Activated T-cell treated with anti-CD3 and anti-CD28 coated beads, Interleukin-2, amount 50 U/mL, for 72 hours (primary cell): ENCODE results near the gene COX10. TPM values are rescaled to one million over a fixed set of nuclear protein-coding genes. Genes with fewer than 3 reads are reported as not detected.

Experiments
- ATAC-seq, 2 donors: fragments of 150-1000 bp; cut with Tn5 transposase; replicated peaks in 1 of 2; 2 replicates each; pipeline ENCODE4 v1.10.0; 2021; ENCODE audit warnings: moderate library complexity in 2 of 2, mild to moderate bottlenecking in 1 of 2
- DNase-seq, 2 donors: peaks; one replicate each; pipeline ENCODE4 v3.0.0; 2021 to 2022; ENCODE audit warnings: mixed read lengths in 1 of 2
- H3K27ac Mint-ChIP-seq: one replicate; pipeline ENCODE4 v1.8.0; 2022; ENCODE audit warnings: mild to moderate bottlenecking, moderate library complexity, mixed read lengths
- H3K27me3 Mint-ChIP-seq: one replicate; pipeline ENCODE4 v1.8.0; 2022; ENCODE audit warnings: low read depth, mixed read lengths
- H3K36me3 Mint-ChIP-seq, 2 donors: one replicate each; pipeline ENCODE4 v1.8.0; 2022; ENCODE audit warnings: mixed read lengths in 2 of 2, mild to moderate bottlenecking in 1 of 2; ENCODE audit not compliant: insufficient read depth in 2 of 2
- H3K4me1 Mint-ChIP-seq: one replicate; pipeline ENCODE4 v1.8.0; 2022; ENCODE audit warnings: low read depth, mixed read lengths
- H3K4me3 Mint-ChIP-seq, 2 donors: one replicate each; pipeline ENCODE4 v1.8.0; 2022; ENCODE audit warnings: mild to moderate bottlenecking in 2 of 2, mixed read lengths in 2 of 2, moderate library complexity in 2 of 2
- H3K9me3 Mint-ChIP-seq, 2 donors: one replicate each; pipeline ENCODE4 v1.8.0; 2022; ENCODE audit warnings: mixed read lengths in 2 of 2
- total RNA-seq, 2 donors: library from RNA; stranded (reverse); gene quantifications; one replicate each; pipeline ENCODE4 v1.2.3, GENCODE V29; 2022

COX10 gene
- total RNA-seq, 2 donors from 2014 or later = 30.7 to 31.5 TPM

GRCh38 chr17:14113137-14113536 is 43.8 kb downstream of the COX10 start:
- DNase-seq (no peak), ATAC-seq (no peak)
- Mint-ChIP-seq H3K36me3 (peaks cover 5 to 20% of the 10 kb centered on the region in 2 donors), H3K4me3 (no peak overlapping the region), H3K9me3 (no peaks in the 10 kb centered on the region), H3K27ac (no peak overlapping the region), H3K4me1 (peaks cover 63% of the 10 kb centered on the region), H3K27me3 (no peaks in the 10 kb centered on the region)

GRCh38 chr17:14116263-14117024 is 47.1 kb downstream of the COX10 start:
- peaks cover 6% of the 10 kb centered on the region in 2 donors for H3K9me3 Mint-ChIP-seq
- peak overlapping the region; percentile 99 for H3K27ac Mint-ChIP-seq
- peaks cover 12 to 32% of the 10 kb centered on the region in 2 donors for H3K36me3 Mint-ChIP-seq
- ATAC-seq (peak in 1 of 2 donors; percentile 20), DNase-seq (no peak)
- peaks cover 73% of the 10 kb centered on the region for H3K4me1 Mint-ChIP-seq
- no peaks in the 10 kb centered on the region for H3K27me3 Mint-ChIP-seq
- peak overlapping the region; percentile 4 to 32 for H3K4me3 Mint-ChIP-seq

GRCh38 chr17:14118951-14119350 is 49.6 kb downstream of the COX10 start:
- H3K36me3 Mint-ChIP-seq = peaks cover 17 to 35% of the 10 kb centered on the region in 2 donors
- peaks cover 96% of the 10 kb centered on the region for H3K4me1 Mint-ChIP-seq
- H3K4me3 Mint-ChIP-seq = peak overlapping the region; percentile 52 to 64
- peak; percentile 93 to 95 for ATAC-seq
- H3K27ac Mint-ChIP-seq = peak overlapping the region; percentile 99
- H3K9me3 Mint-ChIP-seq = peaks cover 6 to 10% of the 10 kb centered on the region in 2 donors
- no peaks in the 10 kb centered on the region for H3K27me3 Mint-ChIP-seq
- peak; percentile 24 to 27 for DNase-seq

GRCh38 chr17:14119546-14119945 is 50.2 kb downstream of the COX10 start:
- H3K4me1 Mint-ChIP-seq = peaks cover 99% of the 10 kb centered on the region
- peaks cover 17 to 33% of the 10 kb centered on the region in 2 donors for H3K36me3 Mint-ChIP-seq
- H3K27me3 Mint-ChIP-seq = no peaks in the 10 kb centered on the region
- peak overlapping the region; percentile 99 for H3K27ac Mint-ChIP-seq
- ATAC-seq (peak; percentile 72 to 74), DNase-seq (peak; percentile 42 to 53)
- peaks cover 6 to 10% of the 10 kb centered on the region in 2 donors for H3K9me3 Mint-ChIP-seq
- H3K4me3 Mint-ChIP-seq = peak overlapping the region; percentile 52 to 70

GRCh38 chr17:14121952-14122351 is 52.6 kb downstream of the COX10 start:
- Mint-ChIP-seq H3K4me3 (peak overlapping the region; percentile 7 to 33), H3K27ac (no peak overlapping the region), H3K36me3 (peaks cover 13 to 20% of the 10 kb centered on the region in 2 donors), H3K4me1 (peaks cover 85% of the 10 kb centered on the region), H3K27me3 (no peaks in the 10 kb centered on the region), H3K9me3 (peaks cover 6 to 10% of the 10 kb centered on the region in 2 donors)
- no peak for ATAC-seq
- DNase-seq = no peak

GRCh38 chr17:14123619-14124278 is 54.4 kb downstream of the COX10 start:
- Mint-ChIP-seq H3K9me3 (peaks cover 6 to 10% of the 10 kb centered on the region in 2 donors), H3K27me3 (no peaks in the 10 kb centered on the region), H3K4me3 (peak overlapping the region; percentile 52 to 58), H3K36me3 (peaks cover 13 to 17% of the 10 kb centered on the region in 2 donors), H3K4me1 (peaks cover 67% of the 10 kb centered on the region), H3K27ac (peak overlapping the region; percentile 67)
- no peak for DNase-seq
- peak in 1 of 2 donors; percentile 2 for ATAC-seq

- DNase-seq (no peak), ATAC-seq (no peak)
- peaks cover 11 to 12% of the 10 kb centered on the region in 2 donors for H3K36me3 Mint-ChIP-seq
- H3K4me3 Mint-ChIP-seq = peak overlapping the region in 1 of 2 donors; percentile 14
- H3K27ac Mint-ChIP-seq = peak overlapping the region; percentile 65
- peaks cover 62% of the 10 kb centered on the region for H3K4me1 Mint-ChIP-seq
- H3K27me3 Mint-ChIP-seq = no peaks in the 10 kb centered on the region
- peaks cover 6 to 10% of the 10 kb centered on the region in 2 donors for H3K9me3 Mint-ChIP-seq
Observed at GRCh38 chr17:14124854-14125253, 55.5 kb downstream of the COX10 start.

- Mint-ChIP-seq H3K9me3 (peaks cover 0 to 4% of the 10 kb centered on the region in 2 donors), H3K4me1 (peaks cover 54% of the 10 kb centered on the region), H3K27ac (no peak overlapping the region), H3K4me3 (no peak overlapping the region), H3K27me3 (no peaks in the 10 kb centered on the region), H3K36me3 (peaks cover 5 to 6% of the 10 kb centered on the region in 2 donors)
- DNase-seq = no peak
- no peak for ATAC-seq
Observed at GRCh38 chr17:14125518-14126137, 56.3 kb downstream of the COX10 start.

- no peaks in the 10 kb centered on the region for H3K9me3 Mint-ChIP-seq
- ATAC-seq (no peak), DNase-seq (no peak)
- no peak overlapping the region for H3K4me3 Mint-ChIP-seq
- H3K27me3 Mint-ChIP-seq = no peaks in the 10 kb centered on the region
- no peak overlapping the region for H3K27ac Mint-ChIP-seq
- H3K36me3 Mint-ChIP-seq = peaks cover 2 to 3% of the 10 kb centered on the region in 2 donors
- H3K4me1 Mint-ChIP-seq = peaks cover 18% of the 10 kb centered on the region
Observed at GRCh38 chr17:14133104-14133503, 63.8 kb downstream of the COX10 start.

GRCh38 chr17:14134456-14134855 is 65.2 kb downstream of the COX10 start:
- no peak overlapping the region for H3K4me3 Mint-ChIP-seq
- H3K4me1 Mint-ChIP-seq = peaks cover 15% of the 10 kb centered on the region
- H3K36me3 Mint-ChIP-seq = peaks cover 2 to 3% of the 10 kb centered on the region in 2 donors
- ATAC-seq (no peak), DNase-seq (no peak)
- H3K9me3 Mint-ChIP-seq = no peaks in the 10 kb centered on the region
- H3K27ac Mint-ChIP-seq = no peak overlapping the region
- no peaks in the 10 kb centered on the region for H3K27me3 Mint-ChIP-seq

GRCh38 chr17:14135906-14136590 is 66.7 kb downstream of the COX10 start:
- ATAC-seq (peak in 1 of 2 donors; percentile 56), DNase-seq (no peak)
- Mint-ChIP-seq H3K9me3 (no peaks in the 10 kb centered on the region), H3K36me3 (no peaks in the 10 kb centered on the region), H3K27ac (peak overlapping the region; percentile 95), H3K4me1 (peaks cover 13% of the 10 kb centered on the region), H3K27me3 (no peaks in the 10 kb centered on the region), H3K4me3 (peak overlapping the region in 1 of 2 donors; percentile 55)

GRCh38 chr17:14138649-14139048 is 69.3 kb downstream of the COX10 start:
- H3K9me3 Mint-ChIP-seq = no peaks in the 10 kb centered on the region
- ATAC-seq = no peak
- no peaks in the 10 kb centered on the region for H3K27me3 Mint-ChIP-seq

More at GRCh38 chr17:14138649-14139048, 69.3 kb downstream of the COX10 start:
- H3K4me3 Mint-ChIP-seq = no peak overlapping the region
- H3K36me3 Mint-ChIP-seq = no peaks in the 10 kb centered on the region
- H3K27ac Mint-ChIP-seq = peak overlapping the region; percentile 25
- H3K4me1 Mint-ChIP-seq = peaks cover 19% of the 10 kb centered on the region
- no peak for DNase-seq
